ENCODE measurements around the gene RIMBP3C.
"Not testable (repeated sequence)": the region's sequence is repeated elsewhere in the genome, so short reads cannot be mapped to it uniquely, and the experiment has no call there.

Gene RIMBP3C, protein sequence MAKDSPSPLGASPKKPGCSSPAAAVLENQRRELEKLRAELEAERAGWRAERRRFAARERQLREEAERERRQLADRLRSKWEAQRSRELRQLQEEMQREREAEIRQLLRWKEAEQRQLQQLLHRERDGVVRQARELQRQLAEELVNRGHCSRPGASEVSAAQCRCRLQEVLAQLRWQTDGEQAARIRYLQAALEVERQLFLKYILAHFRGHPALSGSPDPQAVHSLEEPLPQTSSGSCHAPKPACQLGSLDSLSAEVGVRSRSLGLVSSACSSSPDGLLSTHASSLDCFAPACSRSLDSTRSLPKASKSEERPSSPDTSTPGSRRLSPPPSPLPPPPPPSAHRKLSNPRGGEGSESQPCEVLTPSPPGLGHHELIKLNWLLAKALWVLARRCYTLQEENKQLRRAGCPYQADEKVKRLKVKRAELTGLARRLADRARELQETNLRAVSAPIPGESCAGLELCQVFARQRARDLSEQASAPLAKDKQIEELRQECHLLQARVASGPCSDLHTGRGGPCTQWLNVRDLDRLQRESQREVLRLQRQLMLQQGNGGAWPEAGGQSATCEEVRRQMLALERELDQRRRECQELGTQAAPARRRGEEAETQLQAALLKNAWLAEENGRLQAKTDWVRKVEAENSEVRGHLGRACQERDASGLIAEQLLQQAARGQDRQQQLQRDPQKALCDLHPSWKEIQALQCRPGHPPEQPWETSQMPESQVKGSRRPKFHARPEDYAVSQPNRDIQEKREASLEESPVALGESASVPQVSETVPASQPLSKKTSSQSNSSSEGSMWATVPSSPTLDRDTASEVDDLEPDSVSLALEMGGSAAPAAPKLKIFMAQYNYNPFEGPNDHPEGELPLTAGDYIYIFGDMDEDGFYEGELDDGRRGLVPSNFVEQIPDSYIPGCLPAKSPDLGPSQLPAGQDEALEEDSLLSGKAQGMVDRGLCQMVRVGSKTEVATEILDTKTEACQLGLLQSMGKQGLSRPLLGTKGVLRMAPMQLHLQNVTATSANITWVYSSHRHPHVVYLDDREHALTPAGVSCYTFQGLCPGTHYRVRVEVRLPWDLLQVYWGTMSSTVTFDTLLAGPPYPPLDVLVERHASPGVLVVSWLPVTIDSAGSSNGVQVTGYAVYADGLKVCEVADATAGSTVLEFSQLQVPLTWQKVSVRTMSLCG (N-terminal part only)

GRCh38 chr22:21551361-21551760, at the start of gene RIMBP3C:
RIMBP3C (minus strand) TSS chr22:21551461; CDS start chr22:21550976, 485 bp downstream.
- not testable (repeated sequence) for H3K4me1 ChIP-seq (ENCODE audit: control insufficient read depth, insufficient read depth, low read length); H3K9me3 ChIP-seq (ENCODE audit: control insufficient read depth, low read length); H3K27me3 ChIP-seq (replicated peaks; ENCODE audit: control insufficient read depth, insufficient read depth, low read length); DNase-seq (ENCODE audit: low read depth); H3K9ac ChIP-seq (ENCODE audit: low read length); H3K36me3 ChIP-seq (ENCODE audit: control insufficient read depth, insufficient read depth, low read length, severe bottlenecking); H3K4me3 ChIP-seq (ENCODE audit: low read length)

DNA sequence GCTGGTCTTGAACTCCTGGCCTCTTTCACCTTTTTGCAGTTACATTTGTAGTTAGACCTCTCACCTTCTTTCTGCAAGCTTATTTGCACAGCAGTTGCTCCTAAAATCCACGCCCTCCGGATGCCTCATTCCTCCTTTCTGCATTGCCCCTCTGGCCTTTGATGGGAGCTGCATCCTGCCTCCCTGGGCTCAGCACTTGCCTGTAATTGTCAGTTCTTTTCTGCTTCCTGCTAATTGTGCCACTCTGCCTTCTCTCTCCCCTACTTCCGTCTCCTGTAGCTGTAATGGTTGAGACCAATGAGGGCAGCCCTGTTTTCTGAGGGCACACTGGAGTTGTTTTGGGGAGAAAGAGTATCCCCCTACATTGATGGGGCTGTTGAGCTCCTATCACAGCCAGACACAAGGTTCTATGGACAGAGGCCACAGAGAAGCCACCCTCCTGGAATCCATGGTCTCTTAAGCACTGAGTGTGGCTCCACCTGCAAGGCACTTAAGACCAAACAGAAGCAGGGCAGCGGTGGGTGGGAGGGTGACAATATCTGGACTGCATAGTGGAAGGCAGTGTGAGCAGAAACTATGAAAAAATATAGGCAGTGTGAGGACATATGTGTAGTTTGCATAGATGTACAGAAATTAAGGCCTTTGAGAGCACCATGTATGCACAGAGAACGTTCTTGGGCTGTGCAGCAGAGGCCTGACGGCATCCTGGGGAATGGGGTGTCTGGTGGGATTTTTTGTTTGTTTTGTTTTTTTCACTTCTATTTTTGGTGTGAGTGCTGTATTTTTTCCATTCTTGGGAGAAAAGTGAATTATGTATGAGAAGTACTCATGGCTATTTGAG, 48.0 kb upstream of the RIMBP3C start:
- no peak overlapping the region for H3K9ac ChIP-seq (ENCODE audit: low read length)
- H3K4me1 ChIP-seq (ENCODE audit: control insufficient read depth, insufficient read depth, low read length) = peaks cover 13% of the 10 kb centered on the region
- DNase-seq (ENCODE audit: low read depth) = no peak
- no peaks in the 10 kb centered on the region for H3K27me3 ChIP-seq (replicated peaks; ENCODE audit: control insufficient read depth, insufficient read depth, low read length)
- no peaks in the 10 kb centered on the region for H3K9me3 ChIP-seq (ENCODE audit: control insufficient read depth, low read length)
- no peak overlapping the region for H3K4me3 ChIP-seq (ENCODE audit: low read length)
- peaks cover 28% of the 10 kb centered on the region for H3K36me3 ChIP-seq (ENCODE audit: control insufficient read depth, insufficient read depth, low read length, severe bottlenecking)

GRCh38 chr22:21598302-21598701, 47.0 kb upstream of the RIMBP3C start:
- DNase-seq (ENCODE audit: low read depth) = no peak
- peaks cover 38% of the 10 kb centered on the region for H3K36me3 ChIP-seq (ENCODE audit: control insufficient read depth, insufficient read depth, low read length, severe bottlenecking)
- H3K27me3 ChIP-seq (replicated peaks; ENCODE audit: control insufficient read depth, insufficient read depth, low read length) = no peaks in the 10 kb centered on the region
- peaks cover 14% of the 10 kb centered on the region for H3K4me1 ChIP-seq (ENCODE audit: control insufficient read depth, insufficient read depth, low read length)
- no peak overlapping the region for H3K4me3 ChIP-seq (ENCODE audit: low read length)
- H3K9me3 ChIP-seq (ENCODE audit: control insufficient read depth, low read length) = no peaks in the 10 kb centered on the region
- no peak overlapping the region for H3K9ac ChIP-seq (ENCODE audit: low read length)

GRCh38 chr22:21596356-21597135, 45.3 kb upstream of the RIMBP3C start:
- peaks cover 18% of the 10 kb centered on the region for H3K4me1 ChIP-seq (ENCODE audit: control insufficient read depth, insufficient read depth, low read length)
- DNase-seq (ENCODE audit: low read depth); H3K9ac ChIP-seq (ENCODE audit: low read length); H3K4me3 ChIP-seq (ENCODE audit: low read length); H3K27me3 ChIP-seq (replicated peaks; ENCODE audit: control insufficient read depth, insufficient read depth, low read length); H3K9me3 ChIP-seq (ENCODE audit: control insufficient read depth, low read length): not testable (repeated sequence)
- H3K36me3 ChIP-seq (ENCODE audit: control insufficient read depth, insufficient read depth, low read length, severe bottlenecking) = peaks cover 44% of the 10 kb centered on the region

DNA sequence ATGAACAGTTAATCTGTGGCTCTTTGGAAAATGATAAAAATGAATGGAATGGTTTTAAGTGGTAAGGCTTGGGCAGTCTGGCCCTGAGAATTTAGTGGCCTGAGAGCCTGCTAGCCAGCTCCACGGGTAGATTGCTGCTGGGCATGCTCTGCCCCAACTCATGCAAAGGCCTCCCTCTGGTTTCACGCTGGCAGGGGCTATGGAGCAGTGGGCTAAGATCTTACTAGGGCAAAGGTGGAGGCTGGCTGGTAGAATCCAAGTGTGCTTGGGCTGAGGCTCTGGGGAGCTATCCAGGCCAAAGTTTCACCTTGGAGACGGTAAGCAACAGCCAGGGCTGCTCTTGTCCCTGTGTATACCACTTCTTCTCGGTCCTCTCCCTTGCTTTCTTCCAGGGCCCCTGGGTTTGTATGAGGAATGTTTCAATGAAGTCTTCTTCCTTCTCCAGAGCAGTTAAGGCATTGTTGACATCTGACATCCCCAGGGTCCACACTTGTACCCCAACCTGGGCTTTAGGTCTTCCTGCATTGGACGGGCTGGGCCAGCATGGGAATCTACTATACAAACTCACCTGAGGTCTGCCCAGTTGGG, 43.7 kb upstream of the RIMBP3C start:
- Histone ChIP-seq H3K4me3 (ENCODE audit: low read length) (no peak overlapping the region), H3K36me3 (ENCODE audit: control insufficient read depth, insufficient read depth, low read length, severe bottlenecking) (peaks cover 44% of the 10 kb centered on the region), H3K27me3 (replicated peaks; ENCODE audit: control insufficient read depth, insufficient read depth, low read length) (no peaks in the 10 kb centered on the region), H3K4me1 (ENCODE audit: control insufficient read depth, insufficient read depth, low read length) (peaks cover 31% of the 10 kb centered on the region), H3K9me3 (ENCODE audit: control insufficient read depth, low read length) (no peaks in the 10 kb centered on the region), H3K9ac (ENCODE audit: low read length) (no peak overlapping the region)
- peak; percentile 27 for DNase-seq (ENCODE audit: low read depth)

GRCh38 chr22:21593406-21594232, 42.4 kb upstream of the RIMBP3C start:
- Histone ChIP-seq H3K4me3 (ENCODE audit: low read length) (no peak overlapping the region), H3K9ac (ENCODE audit: low read length) (no peak overlapping the region), H3K36me3 (ENCODE audit: control insufficient read depth, insufficient read depth, low read length, severe bottlenecking) (peaks cover 44% of the 10 kb centered on the region), H3K9me3 (ENCODE audit: control insufficient read depth, low read length) (no peaks in the 10 kb centered on the region), H3K4me1 (ENCODE audit: control insufficient read depth, insufficient read depth, low read length) (peaks cover 36% of the 10 kb centered on the region), H3K27me3 (replicated peaks; ENCODE audit: control insufficient read depth, insufficient read depth, low read length) (no peaks in the 10 kb centered on the region)
- no peak for DNase-seq (ENCODE audit: low read depth)

DNA sequence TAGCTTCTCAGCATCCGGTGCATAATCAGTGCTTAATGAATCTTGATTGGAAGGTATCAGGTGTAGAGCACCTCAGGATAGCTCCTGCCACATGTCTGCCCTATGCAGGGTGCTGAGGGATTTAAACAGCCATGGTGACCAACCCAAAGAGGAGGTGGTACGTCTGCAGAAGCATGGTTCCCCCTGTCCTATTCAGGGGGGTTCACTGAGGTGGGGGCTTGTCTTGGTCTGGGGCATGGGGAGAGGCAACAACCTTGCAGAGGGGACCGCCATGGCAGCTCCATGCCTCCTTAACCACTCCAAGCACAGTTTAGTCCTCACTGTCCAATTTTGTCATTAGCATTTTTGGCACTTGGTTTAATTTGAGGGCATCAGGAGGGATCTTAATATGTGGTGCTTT, 41.2 kb upstream of the RIMBP3C start:
- H3K9ac ChIP-seq (ENCODE audit: low read length) = no peak overlapping the region
- no peak for DNase-seq (ENCODE audit: low read depth)
- H3K4me1 ChIP-seq (ENCODE audit: control insufficient read depth, insufficient read depth, low read length) = peaks cover 45% of the 10 kb centered on the region
- no peak overlapping the region for H3K4me3 ChIP-seq (ENCODE audit: low read length)
- no peaks in the 10 kb centered on the region for H3K9me3 ChIP-seq (ENCODE audit: control insufficient read depth, low read length)
- no peaks in the 10 kb centered on the region for H3K27me3 ChIP-seq (replicated peaks; ENCODE audit: control insufficient read depth, insufficient read depth, low read length)
- peaks cover 43% of the 10 kb centered on the region for H3K36me3 ChIP-seq (ENCODE audit: control insufficient read depth, insufficient read depth, low read length, severe bottlenecking)

- DNase-seq (ENCODE audit: low read depth) = no peak
- Histone ChIP-seq H3K27me3 (replicated peaks; ENCODE audit: control insufficient read depth, insufficient read depth, low read length) (no peaks in the 10 kb centered on the region), H3K9me3 (ENCODE audit: control insufficient read depth, low read length) (no peaks in the 10 kb centered on the region), H3K36me3 (ENCODE audit: control insufficient read depth, insufficient read depth, low read length, severe bottlenecking) (peaks cover 38% of the 10 kb centered on the region), H3K9ac (ENCODE audit: low read length) (no peak overlapping the region), H3K4me3 (ENCODE audit: low read length) (no peak overlapping the region), H3K4me1 (ENCODE audit: control insufficient read depth, insufficient read depth, low read length) (peaks cover 45% of the 10 kb centered on the region)
These were observed 40.4 kb upstream of the RIMBP3C start for GRCh38 chr22:21591695-21592094.

DNA sequence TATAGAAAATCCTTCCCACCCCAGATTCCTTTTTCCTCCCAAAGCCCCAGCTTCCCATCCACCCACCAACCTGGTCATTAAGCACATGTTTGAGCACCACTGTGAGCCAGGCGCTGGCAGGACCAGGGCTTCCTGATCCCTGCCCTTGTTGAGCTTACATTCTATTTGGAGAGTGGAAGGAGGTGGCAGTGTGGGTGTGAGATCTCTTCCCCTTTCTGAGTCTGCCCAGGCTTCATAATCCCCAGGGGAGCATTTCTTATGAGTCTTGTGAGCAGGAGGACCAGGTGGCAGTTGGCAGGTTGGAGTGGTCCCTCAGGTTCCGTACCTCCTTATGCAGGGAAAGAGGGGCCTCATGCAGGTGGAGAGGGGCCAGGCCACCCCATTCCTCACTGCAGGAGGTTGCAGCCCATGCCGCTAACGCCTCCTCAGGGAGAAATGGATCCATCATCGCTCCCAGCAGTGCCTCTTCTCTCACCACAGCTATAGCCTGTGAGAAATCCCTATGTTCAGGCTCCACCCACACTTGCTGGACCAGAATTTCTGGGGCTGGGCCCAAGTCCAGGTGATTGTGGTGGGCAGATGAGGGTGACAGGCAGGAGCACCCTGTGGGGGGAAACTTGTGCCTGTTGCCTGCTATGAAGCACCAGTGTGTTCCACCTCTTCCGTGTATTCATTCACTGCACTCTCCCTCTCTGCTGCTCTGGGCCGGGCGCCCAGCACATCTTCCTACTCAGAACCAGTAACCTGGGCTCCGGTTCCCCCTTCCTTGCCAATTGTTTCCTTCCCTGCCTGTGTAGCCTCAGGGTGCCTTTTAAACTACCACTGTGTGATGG, 39.8 kb upstream of the RIMBP3C start:
- no peak overlapping the region for H3K4me3 ChIP-seq (ENCODE audit: low read length)
- no peaks in the 10 kb centered on the region for H3K9me3 ChIP-seq (ENCODE audit: control insufficient read depth, low read length)
- DNase-seq (ENCODE audit: low read depth) = no peak
- H3K36me3 ChIP-seq (ENCODE audit: control insufficient read depth, insufficient read depth, low read length, severe bottlenecking) = peaks cover 31% of the 10 kb centered on the region
- no peaks in the 10 kb centered on the region for H3K27me3 ChIP-seq (replicated peaks; ENCODE audit: control insufficient read depth, insufficient read depth, low read length)
- H3K9ac ChIP-seq (ENCODE audit: low read length) = no peak overlapping the region
- peaks cover 45% of the 10 kb centered on the region for H3K4me1 ChIP-seq (ENCODE audit: control insufficient read depth, insufficient read depth, low read length)

All from adipocyte (in vitro differentiated cells).